ENCODE results near the gene ATP10D.

Gene ATP10D

GRCh38 chr4:47572981-47573380, 87.9 kb downstream of the ATP10D start:
- H3K27ac ChIP-seq (ENCODE audit: low read depth, low read length, poor library complexity, severe bottlenecking), result no peak overlapping the region
- H3K9me2 ChIP-seq (ENCODE audit: low read depth, low read length), result no peaks in the 10 kb centered on the region
- H3K4me3 ChIP-seq (ENCODE audit: low read depth, low read length, poor library complexity, severe bottlenecking), result no peak overlapping the region
- H3K27me3 ChIP-seq (ENCODE audit: insufficient read depth, low read length), result no peaks in the 10 kb centered on the region
- no peak overlapping the region for H3K4me2 ChIP-seq (ENCODE audit: low read length)
- H3K9ac ChIP-seq (ENCODE audit: low read length), result no peak overlapping the region
- H4K20me1 ChIP-seq (ENCODE audit: insufficient read depth, low read length), result no peaks in the 10 kb centered on the region
- no peaks in the 10 kb centered on the region for H3K4me1 ChIP-seq (ENCODE audit: insufficient read depth, low read length, severe bottlenecking)
- no peaks in the 10 kb centered on the region for H3K36me3 ChIP-seq (ENCODE audit: insufficient read depth, low read length)
- H3F3A ChIP-seq (ENCODE audit: insufficient read depth, low read length), result no peaks in the 10 kb centered on the region
- TF ChIP-seq, protein P1, sequence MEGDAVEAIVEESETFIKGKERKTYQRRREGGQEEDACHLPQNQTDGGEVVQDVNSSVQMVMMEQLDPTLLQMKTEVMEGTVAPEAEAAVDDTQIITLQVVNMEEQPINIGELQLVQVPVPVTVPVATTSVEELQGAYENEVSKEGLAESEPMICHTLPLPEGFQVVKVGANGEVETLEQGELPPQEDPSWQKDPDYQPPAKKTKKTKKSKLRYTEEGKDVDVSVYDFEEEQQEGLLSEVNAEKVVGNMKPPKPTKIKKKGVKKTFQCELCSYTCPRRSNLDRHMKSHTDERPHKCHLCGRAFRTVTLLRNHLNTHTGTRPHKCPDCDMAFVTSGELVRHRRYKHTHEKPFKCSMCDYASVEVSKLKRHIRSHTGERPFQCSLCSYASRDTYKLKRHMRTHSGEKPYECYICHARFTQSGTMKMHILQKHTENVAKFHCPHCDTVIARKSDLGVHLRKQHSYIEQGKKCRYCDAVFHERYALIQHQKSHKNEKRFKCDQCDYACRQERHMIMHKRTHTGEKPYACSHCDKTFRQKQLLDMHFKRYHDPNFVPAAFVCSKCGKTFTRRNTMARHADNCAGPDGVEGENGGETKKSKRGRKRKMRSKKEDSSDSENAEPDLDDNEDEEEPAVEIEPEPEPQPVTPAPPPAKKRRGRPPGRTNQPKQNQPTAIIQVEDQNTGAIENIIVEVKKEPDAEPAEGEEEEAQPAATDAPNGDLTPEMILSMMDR (IDR thresholded peaks at IDR 0.05; ENCODE audit: low read length), result no peak
- TF ChIP-seq EZH2 (IDR thresholded peaks at IDR 0.05; ENCODE audit: borderline replicate concordance, low read length), result no peak
- H3K9me3 ChIP-seq (ENCODE audit: low read length), result no peaks in the 10 kb centered on the region
- H2AFZ ChIP-seq (ENCODE audit: low read length), result no peak overlapping the region
- no peaks in the 10 kb centered on the region for H3K79me2 ChIP-seq (ENCODE audit: insufficient read depth, low read length)

- H3K4me3 ChIP-seq (ENCODE audit: low read depth, low read length, poor library complexity, severe bottlenecking), result no peak overlapping the region
- H3K9me2 ChIP-seq (ENCODE audit: low read depth, low read length), result no peaks in the 10 kb centered on the region
- H3K9ac ChIP-seq (ENCODE audit: low read length), result no peak overlapping the region
- H3K9me3 ChIP-seq (ENCODE audit: low read length), result no peaks in the 10 kb centered on the region
- H3K4me2 ChIP-seq (ENCODE audit: low read length), result no peak overlapping the region
- H3K27ac ChIP-seq (ENCODE audit: low read depth, low read length, poor library complexity, severe bottlenecking), result no peak overlapping the region
- no peaks in the 10 kb centered on the region for H3K79me2 ChIP-seq (ENCODE audit: insufficient read depth, low read length)
- H3K4me1 ChIP-seq (ENCODE audit: insufficient read depth, low read length, severe bottlenecking), result no peaks in the 10 kb centered on the region
- no peaks in the 10 kb centered on the region for H3F3A ChIP-seq (ENCODE audit: insufficient read depth, low read length)
- H3K36me3 ChIP-seq (ENCODE audit: insufficient read depth, low read length), result no peaks in the 10 kb centered on the region
- H2AFZ ChIP-seq (ENCODE audit: low read length), result no peak overlapping the region
- no peak for TF ChIP-seq EZH2 (IDR thresholded peaks at IDR 0.05; ENCODE audit: borderline replicate concordance, low read length)
- TF ChIP-seq, protein P1 (IDR thresholded peaks at IDR 0.05; ENCODE audit: low read length), result no peak
- H4K20me1 ChIP-seq (ENCODE audit: insufficient read depth, low read length), result no peaks in the 10 kb centered on the region
- H3K27me3 ChIP-seq (ENCODE audit: insufficient read depth, low read length), result no peaks in the 10 kb centered on the region
These were observed 92.9 kb downstream of the ATP10D start for GRCh38 chr4:47577779-47578553.

DNA sequence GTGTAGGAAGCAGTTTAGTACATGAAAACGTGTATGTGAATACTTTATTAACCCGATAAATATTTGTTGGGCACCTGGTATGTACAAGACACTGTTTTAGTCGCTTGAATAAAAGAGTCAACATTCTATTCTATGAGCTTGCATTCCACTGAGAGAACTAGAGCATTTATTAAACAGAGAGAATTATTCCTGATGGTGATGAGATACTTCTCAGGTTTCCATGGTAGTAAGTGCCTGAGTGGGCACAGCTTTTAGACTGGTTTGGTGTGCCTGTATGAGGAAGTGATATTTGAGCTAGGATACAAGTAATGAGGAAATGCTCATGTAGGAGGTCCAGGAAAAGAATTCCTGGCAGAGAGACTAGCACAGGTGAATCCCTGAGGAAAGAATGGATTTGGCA, 94.2 kb downstream of the ATP10D start:
- Histone ChIP-seq H3K9ac (ENCODE audit: low read length) (no peak overlapping the region), H3K9me2 (ENCODE audit: low read depth, low read length) (no peaks in the 10 kb centered on the region), H3K4me2 (ENCODE audit: low read length) (no peak overlapping the region), H3F3A (ENCODE audit: insufficient read depth, low read length) (no peaks in the 10 kb centered on the region), H3K79me2 (ENCODE audit: insufficient read depth, low read length) (no peaks in the 10 kb centered on the region), H2AFZ (ENCODE audit: low read length) (no peak overlapping the region), H3K9me3 (ENCODE audit: low read length) (no peaks in the 10 kb centered on the region), H3K27ac (ENCODE audit: low read depth, low read length, poor library complexity, severe bottlenecking) (no peak overlapping the region), H3K4me3 (ENCODE audit: low read depth, low read length, poor library complexity, severe bottlenecking) (no peak overlapping the region), H3K27me3 (ENCODE audit: insufficient read depth, low read length) (no peaks in the 10 kb centered on the region), H4K20me1 (ENCODE audit: insufficient read depth, low read length) (no peaks in the 10 kb centered on the region), H3K36me3 (ENCODE audit: insufficient read depth, low read length) (no peaks in the 10 kb centered on the region), H3K4me1 (ENCODE audit: insufficient read depth, low read length, severe bottlenecking) (no peaks in the 10 kb centered on the region)
- TF ChIP-seq EZH2 (IDR thresholded peaks at IDR 0.05; ENCODE audit: borderline replicate concordance, low read length), result no peak
- TF ChIP-seq, protein P1 (IDR thresholded peaks at IDR 0.05; ENCODE audit: low read length), result no peak

Measured in OCI-LY1 (cell line).